Measurements from ENCODE around the gene CAMK1D. TPM values are rescaled to one million over a fixed set of nuclear protein-coding genes. Genes with fewer than 3 reads are reported as not detected.

CAMK1D gene
- total and polyA plus RNA-seq, 2 experiments from 2014 or later = 4.6 to 7.2 TPM

GRCh38 chr10:12791728-12792127, 442.4 kb downstream of the CAMK1D start:
- H2AFZ ChIP-seq = no peak overlapping the region
- no peaks in the 10 kb centered on the region for H3K9me3 Mint-ChIP-seq
- no peaks in the 10 kb centered on the region; the same call in 1 of the 2 replicates for H3K36me3 ChIP-seq (ENCODE audit: insufficient read depth)
- H3K9me2 ChIP-seq (ENCODE audit: insufficient read depth) = no peaks in the 10 kb centered on the region
- H3K79me2 ChIP-seq (replicated peaks; ENCODE audit: insufficient read depth) = no peaks in the 10 kb centered on the region
- peaks cover 2% of the 10 kb centered on the region; the same call in 2 of the 3 replicates for H3K4me1 Mint-ChIP-seq
- no peak for TF ChIP-seq ZNF462 (CRISPR knock-in tag; IDR thresholded peaks at IDR 0.05)
- TF ChIP-seq POLR2AphosphoS5 (IDR thresholded peaks at IDR 0.05; ENCODE audit: low read depth) = no peak
- TF ChIP-seq ZNF331 (CRISPR knock-in tag; IDR thresholded peaks at IDR 0.05; ENCODE audit: low read depth) = no peak
- no peak for TF ChIP-seq CTCF (conservative IDR thresholded peaks at IDR 0.05; ENCODE audit: low read depth in 2 of 2)
- no peak for TF ChIP-seq ETS1 (IDR thresholded peaks at IDR 0.05)
- TF ChIP-seq JUNB (IDR thresholded peaks at IDR 0.05; ENCODE audit: unreplicated experiment) = no peak
- no peak for TF ChIP-seq EZH2phosphoT487 (IDR thresholded peaks at IDR 0.05; ENCODE audit: unreplicated experiment)
- TF ChIP-seq CREB1 (CRISPR knock-in tag; IDR thresholded peaks at IDR 0.05; ENCODE audit: low read depth) = no peak
- TF ChIP-seq EZH2 (IDR thresholded peaks at IDR 0.05; ENCODE audit: low read depth, unreplicated experiment) = no peak
- no peak for TF ChIP-seq STAT1 (IDR thresholded peaks at IDR 0.05; ENCODE audit: unreplicated experiment)
- TF ChIP-seq ZNF114 (CRISPR knock-in tag; IDR thresholded peaks at IDR 0.05) = no peak
- no peaks in the 10 kb centered on the region for H3F3A ChIP-seq (replicated peaks; ENCODE audit: low read depth)
- no peak overlapping the region for H3K4me3 Mint-ChIP-seq
- no peak overlapping the region for H3K4me2 ChIP-seq
- no peak overlapping the region for H3K27ac ChIP-seq (ENCODE audit: low read depth)
- no peak overlapping the region for H3K4me3 ChIP-seq
- H3K27ac Mint-ChIP-seq = no peak overlapping the region
- H3K4me1 ChIP-seq (ENCODE audit: insufficient read depth) = no peaks in the 10 kb centered on the region
- peaks cover 2% of the 10 kb centered on the region for H3K27me3 Mint-ChIP-seq (ENCODE audit: insufficient read depth, low read depth, poor library complexity)
- no peak for DNase-seq (ENCODE audit: low spot score)
- no peaks in the 10 kb centered on the region for H4K20me1 ChIP-seq (replicated peaks; ENCODE audit: insufficient read depth)
- no peaks in the 10 kb centered on the region for H3K27me3 ChIP-seq (ENCODE audit: insufficient read depth)
- peaks cover 9% of the 10 kb centered on the region; the same call in 2 of the 3 replicates for H3K36me3 Mint-ChIP-seq (ENCODE audit: low read depth)
- no peak for ATAC-seq
